GM23248 (cell line): ENCODE measurements around the gene FRMD6.
"Not testable (repeated sequence)": the region's sequence is repeated elsewhere in the genome, so short reads cannot be mapped to it uniquely, and the experiment has no call there.

Experiments
- EZH2 ChIP-seq: fragments of 200-600 bp; sonication (generic); IDR thresholded peaks from 2 replicates; pipeline ENCODE4 v1.6.1; 2018; ENCODE audit warnings: antibody characterized with exemption, mild to moderate bottlenecking; ENCODE audit not compliant: insufficient read depth, poor library complexity, severe bottlenecking
- EZH2phosphoT487 ChIP-seq: fragments of 200-600 bp; sonication (generic); IDR thresholded peaks from 2 replicates; pipeline ENCODE4 v1.6.1; 2018; ENCODE audit warnings: antibody characterized with exemption, moderate library complexity, mild to moderate bottlenecking, low read depth; ENCODE audit not compliant: insufficient read depth

GRCh38 chr14:51633298-51633697 lies 18.4 kb upstream of the FRMD6 start:
- TF ChIP-seq EZH2phosphoT487, EZH2: not testable (repeated sequence)
